Uterus (tissue), 2 donors: ENCODE data around the gene SMIM20.

Experiments used
- POLR2A ChIP-seq, 2 donors: fragments of 450-650 bp; IDR thresholded peaks; one replicate each; pipeline ENCODE4 v1.6.1; 2016; ENCODE audit warnings: antibody characterized with exemption in 2 of 2, mild to moderate bottlenecking in 1 of 2, moderate library complexity in 1 of 2
- TF ChIP-seq, protein P1 (sequence below), 4 experiments: fragments of 200-600 bp in 2 of 4; fragments of 450-650 bp in 2 of 4; sonication (generic) in 2 of 4; IDR thresholded peaks; one replicate each; pipeline ENCODE4 v1.5.1; 2016 to 2019; ENCODE audit warnings: antibody characterized with exemption in 4 of 4, mild to moderate bottlenecking in 2 of 4, moderate library complexity in 1 of 4

DNA sequence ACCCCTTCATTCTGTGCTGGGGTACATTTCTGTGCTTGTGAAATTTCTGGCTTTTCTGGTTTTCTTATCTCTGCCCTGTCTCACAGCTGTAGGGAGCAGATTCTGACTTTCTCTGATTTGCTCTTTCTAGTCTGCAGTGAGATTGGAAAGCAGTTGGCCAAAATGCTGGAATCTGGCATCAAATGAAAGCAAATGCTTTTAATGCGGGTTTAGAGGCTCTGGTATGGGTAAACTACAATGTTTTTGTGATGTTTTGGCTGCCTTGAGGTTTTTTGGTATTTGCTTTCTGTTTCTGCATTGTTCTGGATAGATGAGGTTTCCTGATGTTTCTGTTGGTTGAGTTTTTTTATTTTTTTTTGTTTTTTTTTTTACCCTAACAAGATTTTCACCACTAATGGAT is 23.8 kb downstream of the SMIM20 start:
- TF ChIP-seq, protein P1, sequence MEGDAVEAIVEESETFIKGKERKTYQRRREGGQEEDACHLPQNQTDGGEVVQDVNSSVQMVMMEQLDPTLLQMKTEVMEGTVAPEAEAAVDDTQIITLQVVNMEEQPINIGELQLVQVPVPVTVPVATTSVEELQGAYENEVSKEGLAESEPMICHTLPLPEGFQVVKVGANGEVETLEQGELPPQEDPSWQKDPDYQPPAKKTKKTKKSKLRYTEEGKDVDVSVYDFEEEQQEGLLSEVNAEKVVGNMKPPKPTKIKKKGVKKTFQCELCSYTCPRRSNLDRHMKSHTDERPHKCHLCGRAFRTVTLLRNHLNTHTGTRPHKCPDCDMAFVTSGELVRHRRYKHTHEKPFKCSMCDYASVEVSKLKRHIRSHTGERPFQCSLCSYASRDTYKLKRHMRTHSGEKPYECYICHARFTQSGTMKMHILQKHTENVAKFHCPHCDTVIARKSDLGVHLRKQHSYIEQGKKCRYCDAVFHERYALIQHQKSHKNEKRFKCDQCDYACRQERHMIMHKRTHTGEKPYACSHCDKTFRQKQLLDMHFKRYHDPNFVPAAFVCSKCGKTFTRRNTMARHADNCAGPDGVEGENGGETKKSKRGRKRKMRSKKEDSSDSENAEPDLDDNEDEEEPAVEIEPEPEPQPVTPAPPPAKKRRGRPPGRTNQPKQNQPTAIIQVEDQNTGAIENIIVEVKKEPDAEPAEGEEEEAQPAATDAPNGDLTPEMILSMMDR (IDR thresholded peaks at IDR 0.05): no peak
- no peak for TF ChIP-seq POLR2A (IDR thresholded peaks at IDR 0.05)
